Skeletal muscle tissue (tissue), 4 donors: ENCODE data around the gene RAB33B. TPM values are rescaled to one million over a fixed set of nuclear protein-coding genes. Genes with fewer than 3 reads are reported as not detected.
A peak's percentile ranks its signal among the peaks of the same experiment; 100 is the strongest.

Experiments used
- H3K27ac ChIP-seq: one replicate; pipeline ENCODE4 v1.7.0; 2013; ENCODE audit warnings: mild to moderate bottlenecking, low read depth, low read length, inconsistent platforms
- H3K27me3 ChIP-seq, 3 donors: one replicate each; pipeline ENCODE4 v1.7.0; 2013; ENCODE audit warnings: low read length in 3 of 3; ENCODE audit not compliant: control insufficient read depth in 3 of 3, insufficient read depth in 3 of 3
- H3K36me3 ChIP-seq, 3 donors: one replicate each; pipeline ENCODE4 v1.7.0; 2013; ENCODE audit warnings: low read length in 3 of 3; ENCODE audit not compliant: control insufficient read depth in 3 of 3, insufficient read depth in 3 of 3
- H3K4me1 ChIP-seq, 3 donors: one replicate each; pipeline ENCODE4 v1.7.0; 2013; ENCODE audit warnings: low read length in 3 of 3, mild to moderate bottlenecking in 3 of 3; ENCODE audit not compliant: control insufficient read depth in 3 of 3, insufficient read depth in 3 of 3
- H3K4me3 ChIP-seq, 3 donors: one replicate each; pipeline ENCODE4 v1.7.0; 2013; ENCODE audit warnings: low read length in 3 of 3
- H3K9ac ChIP-seq, 3 donors: one replicate each; pipeline ENCODE4 v1.7.0; 2013; ENCODE audit warnings: low read length in 3 of 3, mild to moderate bottlenecking in 3 of 3, moderate library complexity in 2 of 3, low read depth in 1 of 3
- H3K9me3 ChIP-seq, 3 donors: one replicate each; pipeline ENCODE4 v1.7.0; 2013; ENCODE audit warnings: low read length in 3 of 3; ENCODE audit not compliant: control insufficient read depth in 3 of 3
- total RNA-seq: library from RNA; depleted of rRNA; stranded (reverse); fragments of >200 nt; gene quantifications from one replicate; pipeline ENCODE4 v1.2.3, GENCODE V29; 2014
- donor health status: Osteomylitis.

The RAB33B gene
- total RNA-seq, 1 donor from 2014 or later = 11.5 TPM

DNA sequence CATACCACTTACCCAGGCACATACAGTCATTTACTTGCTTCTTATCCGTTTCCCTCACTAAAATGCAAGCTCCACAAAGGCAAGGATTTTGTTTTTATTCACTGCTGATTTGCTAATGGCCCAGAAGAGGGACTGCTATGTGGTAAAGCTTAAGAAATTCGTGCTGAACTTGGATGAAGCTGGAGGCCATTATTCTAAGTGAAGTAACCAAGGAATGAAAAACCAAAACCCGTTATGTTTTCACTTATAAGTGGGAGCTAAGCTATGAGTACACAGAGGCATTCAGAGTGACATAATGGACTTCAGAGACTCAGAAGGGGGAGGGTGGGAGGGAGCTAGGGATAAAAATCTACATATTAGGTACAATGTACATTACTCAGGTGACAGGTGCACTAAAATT is 47.2 kb downstream of the RAB33B start:
- H3K36me3 ChIP-seq = peaks cover 0 to 8% (median 0%) of the 10 kb centered on the region in 3 donors
- peaks cover 4 to 8% (median 5%) of the 10 kb centered on the region in 3 donors for H3K4me1 ChIP-seq
- H3K9ac ChIP-seq = peak overlapping the region in 1 of 3 donors; percentile 28
- no peaks in the 10 kb centered on the region for H3K9me3 ChIP-seq
- H3K4me3 ChIP-seq = no peak overlapping the region
- H3K27ac ChIP-seq = no peak overlapping the region
- H3K27me3 ChIP-seq = no peaks in the 10 kb centered on the region

DNA sequence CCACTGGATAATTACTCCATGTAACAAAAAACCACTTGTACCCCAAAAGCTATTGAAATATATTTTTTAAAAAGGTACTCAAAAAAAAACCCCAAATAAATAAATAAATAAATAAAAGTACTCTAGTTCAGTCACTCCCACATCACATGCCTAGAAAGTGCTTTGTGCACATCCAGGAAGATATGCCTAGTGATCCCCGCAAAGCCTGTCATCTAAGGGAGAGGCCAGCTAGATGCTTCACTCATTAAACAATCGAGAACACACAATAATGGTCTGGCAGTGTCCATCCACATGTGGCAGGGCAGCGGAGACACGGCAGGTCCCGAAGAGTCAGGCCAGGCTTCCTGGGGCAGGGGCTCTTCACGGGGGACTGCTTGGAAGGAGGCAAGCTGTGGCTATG is 47.6 kb downstream of the RAB33B start:
- Histone ChIP-seq H3K27ac (no peak overlapping the region), H3K36me3 (peaks cover 0 to 8% (median 0%) of the 10 kb centered on the region in 3 donors), H3K9ac (no peak overlapping the region), H3K9me3 (no peaks in the 10 kb centered on the region), H3K4me3 (no peak overlapping the region), H3K27me3 (no peaks in the 10 kb centered on the region), H3K4me1 (peaks cover 4 to 8% (median 5%) of the 10 kb centered on the region in 3 donors)

DNA sequence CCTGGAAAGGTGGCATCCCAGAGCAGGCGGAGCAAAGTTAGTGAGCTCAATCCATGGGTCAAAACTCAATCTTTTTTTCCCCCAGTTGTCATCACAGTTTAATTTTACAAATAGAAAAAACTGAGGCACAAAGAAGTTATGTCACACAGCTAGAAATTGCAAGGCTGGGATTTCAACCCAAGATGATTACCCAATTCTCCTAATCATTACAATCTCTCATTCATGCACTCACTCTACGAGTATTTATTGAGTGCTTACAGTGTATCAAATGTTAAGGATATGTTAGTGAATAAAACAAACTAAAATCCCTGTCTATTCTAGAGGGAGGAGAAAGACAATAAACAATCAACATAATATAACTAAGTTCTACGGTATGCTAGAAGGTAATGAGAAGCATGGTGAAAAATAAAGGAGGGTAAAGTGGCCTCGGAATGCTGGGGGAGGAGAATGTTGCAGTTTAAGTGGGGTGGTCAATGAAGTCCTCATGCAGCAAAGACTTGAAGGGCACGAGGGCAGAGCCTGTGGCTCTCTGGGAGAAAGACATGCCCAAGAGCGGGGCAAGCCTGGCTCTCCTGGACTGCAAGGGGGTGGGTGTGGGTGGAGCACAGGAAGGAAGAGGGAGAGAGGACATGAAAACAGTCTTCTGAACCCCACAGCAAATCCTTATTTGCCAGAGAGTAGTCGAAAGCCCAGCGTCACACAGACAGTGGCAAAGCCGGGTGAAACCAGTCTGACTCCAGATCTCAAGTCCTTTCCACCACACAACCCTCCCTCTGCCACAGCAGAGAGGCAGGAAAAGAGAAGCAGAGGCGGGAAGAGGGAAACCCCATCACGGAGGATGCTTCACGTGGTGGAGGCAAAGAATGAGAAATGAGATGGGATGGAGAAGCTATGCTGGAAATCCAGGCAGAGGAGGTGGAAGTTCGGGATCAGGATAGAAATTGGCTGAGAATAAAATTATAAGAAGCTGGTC is 48.3 kb downstream of the RAB33B start:
- Histone ChIP-seq H3K36me3 (peaks cover 0 to 14% (median 0%) of the 10 kb centered on the region in 3 donors), H3K27me3 (no peaks in the 10 kb centered on the region), H3K27ac (no peak overlapping the region), H3K4me3 (no peak overlapping the region), H3K9me3 (no peaks in the 10 kb centered on the region), H3K4me1 (peaks cover 4 to 8% (median 5%) of the 10 kb centered on the region in 3 donors), H3K9ac (no peak overlapping the region)

DNA sequence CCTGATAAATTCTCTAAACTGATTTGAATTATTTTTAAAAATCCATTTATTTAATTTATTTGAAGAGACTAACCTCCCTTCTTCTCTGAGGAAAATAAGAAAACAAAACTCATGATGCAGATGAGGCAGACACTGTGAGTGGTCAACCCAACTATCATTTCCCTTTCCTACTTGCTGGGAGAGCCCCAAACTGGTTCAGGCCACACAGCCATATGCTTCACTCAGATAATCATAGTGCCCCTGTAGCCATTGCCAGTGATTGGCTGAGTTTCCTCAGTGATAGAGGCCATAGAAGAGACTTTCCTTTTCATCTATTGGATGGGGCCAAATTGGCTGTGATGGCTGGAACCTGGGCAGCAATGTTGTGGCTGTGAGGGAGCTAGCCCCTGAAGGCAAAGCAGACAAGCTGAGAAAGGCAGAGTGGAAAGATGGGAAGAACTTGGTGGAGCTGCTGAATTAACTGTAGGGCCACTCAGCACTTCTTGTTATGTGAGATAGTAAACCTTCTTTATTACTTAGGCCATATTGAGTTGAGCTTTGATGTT is 49.8 kb downstream of the RAB33B start:
- Histone ChIP-seq H3K27me3 (no peaks in the 10 kb centered on the region), H3K36me3 (peaks cover 0 to 19% (median 2%) of the 10 kb centered on the region in 3 donors), H3K9me3 (no peaks in the 10 kb centered on the region), H3K9ac (no peak overlapping the region), H3K27ac (no peak overlapping the region), H3K4me1 (peaks cover 2 to 4% (median 4%) of the 10 kb centered on the region in 3 donors), H3K4me3 (no peak overlapping the region)

DNA sequence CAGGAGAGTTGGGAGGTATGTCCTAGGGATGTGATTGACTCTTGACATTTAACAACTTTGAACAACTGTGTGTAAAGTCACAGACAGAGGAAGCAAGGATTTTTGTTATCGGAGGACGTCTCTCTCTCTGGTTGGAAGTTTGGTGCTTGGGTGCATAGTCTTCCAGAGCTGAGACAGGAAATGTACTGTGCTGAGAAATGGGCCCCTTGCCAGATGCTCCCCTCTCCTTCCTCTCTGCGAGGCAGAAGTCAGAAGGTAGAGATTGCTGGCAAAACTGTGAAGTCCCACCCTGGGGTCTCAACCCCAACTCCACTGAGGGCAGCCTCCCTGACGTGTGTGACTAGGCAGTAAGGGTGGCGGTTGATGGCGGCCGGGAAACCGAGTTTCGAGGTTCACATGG is 52.9 kb downstream of the RAB33B start:
- Histone ChIP-seq H3K4me1 (peaks cover 9 to 28% (median 27%) of the 10 kb centered on the region in 3 donors), H3K27ac (no peak overlapping the region), H3K4me3 (no peak overlapping the region), H3K27me3 (no peaks in the 10 kb centered on the region), H3K9me3 (no peaks in the 10 kb centered on the region), H3K9ac (no peak overlapping the region), H3K36me3 (peaks cover 3 to 25% (median 6%) of the 10 kb centered on the region in 3 donors)

DNA sequence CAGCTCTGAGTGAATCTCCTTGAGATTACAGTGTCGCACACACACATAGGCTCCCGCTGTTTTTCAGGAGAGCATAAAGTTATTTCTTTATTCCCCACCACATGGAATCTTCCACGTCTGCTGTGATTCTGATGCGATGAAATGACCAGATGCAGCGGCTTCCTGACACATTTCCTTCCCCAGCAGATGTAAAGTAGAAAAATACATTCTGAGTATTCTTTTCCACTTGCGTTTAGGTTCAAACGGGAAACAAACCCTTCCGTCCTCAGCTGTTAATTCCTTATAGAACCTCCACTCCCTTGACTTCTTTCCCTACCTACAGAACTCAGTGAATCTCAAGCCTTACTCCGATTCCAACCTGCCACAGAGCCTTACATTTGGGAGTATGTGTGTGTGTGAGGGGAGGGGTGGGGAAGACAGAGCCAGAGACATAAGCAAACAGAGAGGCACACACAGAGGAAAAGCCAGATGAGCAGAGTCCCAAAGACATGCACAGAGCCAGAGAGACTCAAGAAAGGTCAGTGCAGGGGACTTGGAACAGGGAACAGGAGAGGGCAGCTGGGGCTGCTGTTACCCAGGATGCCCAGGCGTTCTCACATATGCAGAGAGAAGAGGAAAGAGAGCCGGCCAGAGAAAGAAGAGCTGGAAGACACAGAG is 54.8 kb downstream of the RAB33B start:
- no peak overlapping the region for H3K27ac ChIP-seq
- no peaks in the 10 kb centered on the region for H3K9me3 ChIP-seq
- no peak overlapping the region for H3K4me3 ChIP-seq
- peaks cover 16 to 40% (median 34%) of the 10 kb centered on the region in 3 donors for H3K4me1 ChIP-seq
- H3K9ac ChIP-seq = peak overlapping the region in 1 of 3 donors; percentile 40
- no peaks in the 10 kb centered on the region for H3K27me3 ChIP-seq
- H3K36me3 ChIP-seq = peaks cover 3 to 23% (median 7%) of the 10 kb centered on the region in 3 donors

DNA sequence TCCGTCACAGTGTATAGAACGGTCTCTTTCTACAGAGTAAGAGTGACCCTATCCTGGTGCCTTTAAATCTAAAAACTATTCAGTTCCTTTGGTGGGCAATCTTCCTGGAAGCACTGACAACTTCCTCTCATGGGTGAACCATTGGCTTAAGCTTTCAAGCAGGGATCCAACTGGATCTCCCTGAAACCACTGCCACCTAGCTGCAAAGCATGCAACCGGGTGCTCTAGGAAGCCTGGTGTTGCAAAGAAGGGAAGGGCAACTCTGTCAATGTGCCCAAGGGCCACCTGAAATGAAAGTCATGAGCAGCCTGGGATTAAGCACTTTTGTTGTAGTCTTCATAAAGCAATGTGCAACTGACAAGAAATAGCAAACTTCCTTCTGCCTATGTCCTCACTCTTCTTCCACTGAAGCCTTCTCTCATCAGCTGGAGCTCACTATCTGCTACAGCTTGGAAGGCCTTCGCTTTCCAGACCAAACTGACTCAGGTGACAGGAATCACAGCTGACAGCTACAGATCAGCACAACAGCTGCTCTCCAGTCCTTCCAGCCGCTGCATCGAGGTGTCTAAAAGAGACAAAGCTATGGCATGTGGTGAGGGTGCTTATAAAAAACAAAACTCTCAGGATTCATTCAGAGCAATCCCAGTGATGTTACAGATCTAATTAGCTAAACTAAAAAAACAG is 55.9 kb downstream of the RAB33B start:
- Histone ChIP-seq H3K9ac (no peak overlapping the region), H3K4me3 (no peak overlapping the region), H3K27me3 (no peaks in the 10 kb centered on the region), H3K36me3 (peaks cover 6 to 20% (median 11%) of the 10 kb centered on the region in 3 donors), H3K4me1 (peaks cover 20 to 46% (median 41%) of the 10 kb centered on the region in 3 donors), H3K27ac (peak overlapping the region; percentile 1), H3K9me3 (no peaks in the 10 kb centered on the region)

DNA sequence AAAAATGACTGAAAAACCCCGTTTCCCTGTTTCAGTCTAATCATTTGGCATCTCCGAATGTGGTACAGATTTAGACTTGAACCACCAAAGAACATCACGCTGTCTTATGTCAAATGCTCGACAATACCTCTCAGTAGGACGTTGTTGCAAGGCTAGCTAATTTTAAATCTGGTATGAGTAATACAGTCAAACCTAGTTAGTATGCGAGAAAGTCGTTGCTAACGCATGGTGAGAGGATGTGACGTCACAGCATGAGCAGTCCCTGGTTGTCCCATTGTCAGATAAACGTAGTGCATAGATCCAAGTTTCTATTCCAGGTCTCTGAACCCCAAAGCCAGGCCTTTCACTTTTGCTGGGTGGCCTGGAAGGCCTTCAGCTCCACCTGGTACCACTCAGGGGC is 57.4 kb downstream of the RAB33B start:
- H3K36me3 ChIP-seq = peaks cover 6 to 17% (median 11%) of the 10 kb centered on the region in 3 donors
- H3K27ac ChIP-seq = peak overlapping the region; percentile 56
- H3K4me3 ChIP-seq = no peak overlapping the region
- no peaks in the 10 kb centered on the region for H3K27me3 ChIP-seq
- peaks cover 31 to 57% (median 53%) of the 10 kb centered on the region in 3 donors for H3K4me1 ChIP-seq
- no peak overlapping the region for H3K9ac ChIP-seq
- no peaks in the 10 kb centered on the region for H3K9me3 ChIP-seq

DNA sequence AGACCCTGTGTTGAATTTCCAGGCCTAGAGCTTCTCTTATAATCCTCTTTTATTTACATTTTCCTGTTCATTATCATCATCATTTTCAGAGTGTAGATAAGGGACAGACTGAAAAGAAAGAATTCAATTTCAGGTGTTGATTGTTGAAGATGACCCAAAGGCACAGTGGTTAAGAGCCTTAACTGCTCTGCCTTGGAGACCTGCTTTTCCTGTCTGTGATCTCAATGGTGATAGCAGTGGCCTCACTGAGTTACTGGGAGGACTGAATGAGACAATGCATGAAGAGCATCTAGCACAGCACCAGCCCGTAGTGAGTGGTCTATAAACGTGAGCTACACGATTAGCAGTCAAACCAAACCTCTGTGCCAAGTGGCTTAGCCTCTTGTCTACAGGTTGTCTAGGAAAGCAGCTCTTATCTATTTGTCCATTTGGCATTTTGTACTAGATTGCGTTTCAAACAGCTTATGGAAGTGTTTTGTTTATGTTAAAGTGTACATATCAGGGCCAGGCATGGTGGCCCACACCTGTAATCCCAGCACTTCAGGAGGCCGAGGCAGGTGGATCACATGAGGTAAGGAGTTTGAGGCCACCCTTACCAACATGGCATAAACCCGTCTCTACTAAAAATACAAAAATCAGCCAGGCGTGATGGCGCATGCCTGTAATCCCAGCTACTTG is 60.6 kb downstream of the RAB33B start:
- Histone ChIP-seq H3K27ac (peak overlapping the region; percentile 71), H3K36me3 (peaks cover 17 to 29% (median 18%) of the 10 kb centered on the region in 3 donors)

More for the DNA sequence above, 60.6 kb downstream of the RAB33B start:
- H3K4me1 ChIP-seq = peaks cover 25 to 45% (median 42%) of the 10 kb centered on the region in 3 donors
- H3K4me3 ChIP-seq = no peak overlapping the region
- no peaks in the 10 kb centered on the region for H3K9me3 ChIP-seq
- H3K9ac ChIP-seq = peak overlapping the region in 1 of 3 donors; percentile 4
- H3K27me3 ChIP-seq = no peaks in the 10 kb centered on the region
